GM13977 (cell line): ENCODE data around the gene AHCTF1.
A peak's percentile ranks its signal among the peaks of the same experiment; 100 is the strongest.
"Not testable (repeated sequence)": the region's sequence is repeated elsewhere in the genome, so short reads cannot be mapped to it uniquely, and the experiment has no call there.

Experiments
- DNase-seq: peaks from one replicate; pipeline ENCODE4 v3.0.0; 2012; ENCODE audit warnings: low spot score
- in situ Hi-C: fragments of 300-500 bp; cut with MboI; formaldehyde crosslinking; loops from one replicate; pipeline ENCODE4 v1.12.0; 2022; ENCODE audit warnings: low sequenced_read_pairs, low pct_unique_long_range_greater_than_20kb, mixed read lengths, inconsistent platforms; ENCODE audit not compliant: unreplicated experiment
- TF ChIP-seq, protein P1 (sequence below): IDR thresholded peaks from 2 replicates; pipeline ENCODE4 v1.5.1; 2012; ENCODE audit warnings: mild to moderate bottlenecking, control low read depth; ENCODE audit not compliant: insufficient read depth; ENCODE audit errors: extremely low read depth, missing control alignments

AHCTF1 gene

DNA sequence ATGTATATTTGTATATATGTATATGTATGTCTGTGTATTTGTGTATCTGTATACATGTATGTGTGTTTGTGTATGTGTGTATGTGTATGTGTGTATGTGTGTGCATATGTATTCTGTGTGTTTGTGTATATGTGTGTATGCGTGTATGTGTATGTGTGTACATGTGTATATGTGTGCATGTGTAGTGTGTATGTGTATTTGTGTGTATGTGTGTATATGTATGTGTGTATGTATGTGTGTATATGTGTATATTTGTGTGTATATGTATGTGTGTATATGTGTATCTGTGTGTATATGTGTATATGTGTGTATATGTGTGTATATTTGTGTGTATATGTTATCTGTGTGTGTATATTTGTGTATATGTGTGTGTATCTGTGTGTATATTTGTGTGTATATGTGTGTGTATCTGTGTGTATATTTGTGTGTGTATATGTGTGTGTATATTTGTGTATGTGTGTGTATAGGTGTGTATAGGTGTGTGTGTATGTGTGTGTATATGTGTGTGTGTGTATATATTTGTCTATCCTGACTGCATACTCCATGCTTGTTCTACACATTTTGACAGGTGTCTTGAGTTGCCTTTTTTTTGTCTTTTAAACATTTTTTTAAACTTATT, 106.1 kb downstream of the AHCTF1 start:
- TF ChIP-seq, protein P1, sequence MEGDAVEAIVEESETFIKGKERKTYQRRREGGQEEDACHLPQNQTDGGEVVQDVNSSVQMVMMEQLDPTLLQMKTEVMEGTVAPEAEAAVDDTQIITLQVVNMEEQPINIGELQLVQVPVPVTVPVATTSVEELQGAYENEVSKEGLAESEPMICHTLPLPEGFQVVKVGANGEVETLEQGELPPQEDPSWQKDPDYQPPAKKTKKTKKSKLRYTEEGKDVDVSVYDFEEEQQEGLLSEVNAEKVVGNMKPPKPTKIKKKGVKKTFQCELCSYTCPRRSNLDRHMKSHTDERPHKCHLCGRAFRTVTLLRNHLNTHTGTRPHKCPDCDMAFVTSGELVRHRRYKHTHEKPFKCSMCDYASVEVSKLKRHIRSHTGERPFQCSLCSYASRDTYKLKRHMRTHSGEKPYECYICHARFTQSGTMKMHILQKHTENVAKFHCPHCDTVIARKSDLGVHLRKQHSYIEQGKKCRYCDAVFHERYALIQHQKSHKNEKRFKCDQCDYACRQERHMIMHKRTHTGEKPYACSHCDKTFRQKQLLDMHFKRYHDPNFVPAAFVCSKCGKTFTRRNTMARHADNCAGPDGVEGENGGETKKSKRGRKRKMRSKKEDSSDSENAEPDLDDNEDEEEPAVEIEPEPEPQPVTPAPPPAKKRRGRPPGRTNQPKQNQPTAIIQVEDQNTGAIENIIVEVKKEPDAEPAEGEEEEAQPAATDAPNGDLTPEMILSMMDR: no peak
- in situ Hi-C loops: no loop called here
- DNase-seq: no peak

DNA sequence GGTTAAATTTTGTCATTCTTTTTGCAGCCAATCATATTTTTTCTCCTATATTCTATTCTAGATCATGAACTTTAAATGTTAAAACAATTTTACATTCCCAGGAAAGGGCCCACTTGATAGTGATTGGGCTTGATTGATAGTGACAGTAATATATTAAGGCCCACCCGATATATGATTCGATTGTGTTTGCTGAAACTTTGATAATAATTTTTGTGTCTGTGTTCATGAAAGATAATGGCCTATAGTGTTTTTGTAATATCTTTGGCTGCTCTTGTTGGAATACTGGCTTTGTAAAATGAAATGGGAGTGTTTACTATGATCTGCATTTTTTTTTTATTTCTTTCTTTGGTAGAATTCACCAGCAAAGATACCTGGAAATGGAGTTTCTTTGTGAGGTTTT, 107.2 kb downstream of the AHCTF1 start:
- DNase-seq: no peak
- in situ Hi-C loops: no loop called here
- TF ChIP-seq, protein P1: no peak

DNA sequence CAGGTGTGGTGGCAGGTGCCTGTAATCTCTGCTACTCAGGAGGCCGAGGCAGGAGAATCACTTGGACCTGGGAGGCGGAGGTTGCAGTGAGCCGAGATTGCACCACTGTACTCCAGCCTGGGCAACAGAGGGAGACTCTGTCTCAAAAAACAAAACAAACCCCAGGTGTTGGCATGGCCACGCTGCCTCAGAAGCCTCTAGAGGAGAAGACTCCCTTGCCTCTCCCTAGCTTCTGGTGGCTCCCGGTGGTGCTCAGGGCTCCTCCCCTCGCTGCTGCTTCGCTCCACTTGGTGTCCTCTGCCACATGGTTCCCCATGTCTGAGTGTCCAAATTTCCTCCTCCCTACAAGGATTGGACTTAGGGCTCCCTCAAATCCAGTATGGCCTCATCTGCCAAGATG, 109.6 kb downstream of the AHCTF1 start:
- DNase-seq, in situ Hi-C loops: not testable (repeated sequence)

DNA sequence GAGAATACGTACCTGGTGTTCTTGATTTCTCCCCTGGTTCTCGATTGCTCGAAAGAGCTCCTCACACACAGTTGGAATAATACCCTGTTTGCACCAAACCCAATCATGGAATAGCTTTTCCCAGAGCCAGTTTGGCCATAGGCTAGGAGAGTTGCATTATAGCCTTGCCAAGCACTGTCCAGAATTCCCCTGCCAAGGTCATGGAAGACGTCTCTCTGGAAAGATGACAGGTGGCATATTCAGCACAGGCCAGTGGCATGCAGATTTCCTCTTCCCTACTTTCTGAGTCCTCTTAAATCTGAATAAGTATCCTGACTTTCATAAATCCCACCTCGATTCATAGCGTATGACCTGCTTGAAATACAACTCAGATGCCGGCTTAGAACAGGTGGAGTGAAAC, 111.1 kb downstream of the AHCTF1 start:
- TF ChIP-seq, protein P1: no peak
- in situ Hi-C loops: no loop called here
- DNase-seq: no peak

DNA sequence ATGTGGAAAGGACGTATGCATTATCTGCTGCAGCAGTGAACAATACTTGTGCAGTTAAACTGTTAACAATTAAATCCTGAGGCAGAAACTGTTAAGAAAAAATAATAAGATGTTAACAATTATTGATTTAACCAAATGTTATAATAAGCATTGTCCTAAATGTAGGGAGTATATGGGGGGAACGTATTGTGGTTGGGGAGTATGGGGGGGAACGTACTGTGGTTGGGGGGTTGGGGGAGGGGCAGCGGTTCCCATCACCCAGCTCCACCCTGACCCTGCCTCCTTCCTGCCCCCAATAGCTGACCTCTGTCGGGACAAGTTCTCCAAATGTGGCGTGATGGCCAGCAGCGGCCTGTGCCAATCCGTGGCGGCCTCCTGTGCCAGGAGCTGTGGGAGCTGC, 114.0 kb downstream of the AHCTF1 start:
- in situ Hi-C loops: not testable (repeated sequence)
- peak; percentile 74 for DNase-seq

DNA sequence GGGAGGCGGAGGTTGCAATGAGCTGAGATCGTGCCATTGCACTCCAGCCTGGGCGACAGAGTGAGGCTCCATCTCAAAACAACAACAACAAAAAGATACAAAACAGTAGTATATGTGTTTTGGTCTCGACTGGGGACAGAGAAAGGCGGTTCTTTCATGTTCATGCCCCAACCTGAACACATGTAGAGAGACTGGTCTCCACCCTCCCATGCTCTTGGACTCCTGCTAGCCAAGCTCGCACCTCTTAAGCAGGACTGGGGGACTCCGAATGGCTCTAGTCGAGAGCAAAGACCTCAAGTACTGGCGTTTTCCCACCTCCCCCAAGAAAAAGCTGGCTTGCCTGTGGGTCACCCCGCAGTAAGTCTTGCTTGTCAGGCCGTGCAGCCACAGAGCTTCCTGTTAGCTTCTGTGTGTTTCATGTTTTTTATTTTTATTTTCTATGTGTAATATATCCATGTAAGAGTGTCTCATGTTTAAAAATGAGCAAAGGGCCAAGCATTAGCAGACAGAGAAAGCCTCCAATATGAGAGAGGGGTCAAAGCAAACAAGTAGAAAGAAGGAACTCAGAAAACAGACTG, 116.0 kb downstream of the AHCTF1 start:
- in situ Hi-C loops: no loop called here
- DNase-seq: no peak
- TF ChIP-seq, protein P1: no peak

DNA sequence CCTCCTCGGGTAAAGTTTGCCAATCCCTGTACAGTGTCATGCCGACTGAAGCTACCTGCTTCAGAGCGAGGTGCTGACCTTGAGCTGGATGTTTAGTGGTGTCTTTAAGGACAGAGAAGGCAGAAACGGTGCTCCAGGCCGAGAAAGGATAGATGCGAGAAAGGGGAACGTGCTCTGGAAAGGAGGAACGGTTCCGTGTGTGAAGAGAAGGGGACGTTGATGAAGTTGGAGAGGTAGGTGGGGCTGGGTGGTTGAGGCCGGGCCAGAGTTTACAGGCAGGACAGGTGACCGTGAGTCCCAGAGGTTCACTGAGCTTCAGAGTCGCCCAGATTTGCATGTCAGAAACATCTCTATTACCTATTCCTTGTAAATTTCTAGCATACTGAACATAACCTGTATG, 116.9 kb downstream of the AHCTF1 start:
- DNase-seq: no peak
- TF ChIP-seq, protein P1: no peak
- in situ Hi-C loops: no loop called here

DNA sequence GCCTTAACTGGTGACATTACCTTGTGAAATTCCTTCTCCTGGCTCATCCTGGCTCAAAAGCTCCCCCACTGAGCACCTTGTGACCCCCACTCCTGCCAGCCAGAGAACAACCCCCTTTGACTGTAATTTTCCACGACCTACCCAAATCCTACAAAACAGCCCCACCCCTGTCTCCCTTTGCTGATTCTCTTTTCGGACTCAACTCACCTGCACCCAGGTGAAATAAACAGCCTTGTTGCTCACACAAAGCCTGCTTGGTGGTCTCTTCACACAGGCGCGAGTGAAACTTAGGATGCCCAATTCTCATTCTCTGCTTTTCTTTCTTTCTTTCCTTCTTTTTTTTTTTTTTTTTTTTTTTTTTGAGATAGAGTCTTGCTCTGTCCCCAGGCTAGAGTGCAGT, 118.4 kb downstream of the AHCTF1 start:
- DNase-seq, in situ Hi-C loops: not testable (repeated sequence)
